HG02840 (cell line): Measurements from ENCODE around the gene YARS1.
"Not testable (repeated sequence)": the region's sequence is repeated elsewhere in the genome, so short reads cannot be mapped to it uniquely, and the experiment has no call there.

ENCODE experiments used
- ATAC-seq: cut with Tn5 transposase; IDR thresholded peaks from one replicate; pipeline ENCODE4 v1.9.1; 2021; ENCODE audit warnings: mild to moderate bottlenecking, moderate library complexity, moderate number of reproducible peaks; ENCODE audit not compliant: unreplicated experiment, low FRiP score

YARS1 gene

DNA sequence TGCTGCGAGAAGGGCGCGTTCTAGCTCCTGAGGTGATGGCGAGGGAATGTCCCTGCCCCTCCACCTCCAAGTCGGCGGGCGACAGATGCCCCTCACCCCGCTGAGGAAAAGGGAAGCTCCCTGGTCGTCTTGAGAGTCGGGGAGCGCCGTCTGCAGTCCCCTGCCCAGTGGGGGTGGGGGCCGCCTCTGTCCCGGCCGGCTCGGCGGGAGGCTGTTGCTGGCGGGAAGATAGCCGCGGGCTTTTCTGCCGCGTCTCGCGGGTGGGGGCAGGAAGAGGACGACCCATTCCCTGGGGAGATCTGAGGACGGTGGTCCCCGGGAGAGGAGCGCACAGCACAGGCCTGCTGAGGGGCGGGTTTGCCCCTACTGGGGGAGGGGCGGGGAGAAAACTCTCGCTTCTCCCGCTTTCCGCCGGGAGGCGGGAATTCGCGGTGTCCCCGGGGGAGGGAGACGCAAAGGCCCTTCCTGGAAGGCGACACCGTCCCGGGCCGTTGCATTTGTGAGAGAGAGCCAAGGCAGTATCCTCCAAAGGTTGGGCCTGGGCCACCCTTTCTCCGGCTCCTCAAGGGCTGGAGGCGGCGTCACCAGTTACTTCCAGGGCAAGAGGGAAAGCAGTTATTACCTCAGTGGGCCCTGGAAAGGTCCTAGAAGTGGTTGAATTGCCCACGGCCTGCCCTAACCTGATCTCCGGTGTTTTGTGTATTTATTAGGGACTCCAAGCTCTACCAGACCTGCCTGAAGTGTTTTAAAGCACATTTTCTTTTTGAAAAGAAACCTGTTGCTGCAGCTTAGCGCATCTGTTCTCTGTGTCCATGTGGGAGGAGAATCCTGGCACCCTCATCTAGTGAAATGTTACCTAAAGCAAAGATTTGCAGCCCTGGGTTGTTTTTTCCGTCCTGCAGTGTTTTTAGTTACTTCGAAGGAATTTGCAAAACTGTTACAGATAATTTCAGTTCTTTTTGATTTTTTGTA is 943 bp upstream of the YARS1 start:
- ATAC-seq = peak; percentile 16

DNA sequence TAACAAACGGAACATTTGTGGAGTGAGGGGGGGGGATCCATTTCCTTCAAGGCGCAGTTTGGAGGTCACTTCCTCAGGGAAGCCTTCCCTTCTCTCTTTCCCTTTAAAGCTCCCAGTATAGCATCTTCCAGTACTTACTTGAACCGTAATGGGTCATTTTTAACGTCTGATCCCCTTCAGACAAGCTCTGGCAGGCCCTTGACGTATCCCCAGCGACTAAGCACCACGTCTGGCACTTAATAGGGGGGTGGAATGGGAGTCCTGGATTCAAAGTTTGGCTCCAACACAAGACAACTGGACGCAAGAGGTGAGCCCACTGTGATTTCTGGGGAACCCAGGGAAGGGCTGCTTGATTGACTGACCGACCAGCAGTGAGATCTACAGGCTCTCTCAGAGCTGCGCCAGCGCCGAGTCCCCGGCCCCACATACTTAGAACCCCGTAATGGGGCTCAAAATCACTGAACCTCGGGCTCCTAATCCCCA is 441 bp downstream of the YARS1 start:
- no peak for ATAC-seq

DNA sequence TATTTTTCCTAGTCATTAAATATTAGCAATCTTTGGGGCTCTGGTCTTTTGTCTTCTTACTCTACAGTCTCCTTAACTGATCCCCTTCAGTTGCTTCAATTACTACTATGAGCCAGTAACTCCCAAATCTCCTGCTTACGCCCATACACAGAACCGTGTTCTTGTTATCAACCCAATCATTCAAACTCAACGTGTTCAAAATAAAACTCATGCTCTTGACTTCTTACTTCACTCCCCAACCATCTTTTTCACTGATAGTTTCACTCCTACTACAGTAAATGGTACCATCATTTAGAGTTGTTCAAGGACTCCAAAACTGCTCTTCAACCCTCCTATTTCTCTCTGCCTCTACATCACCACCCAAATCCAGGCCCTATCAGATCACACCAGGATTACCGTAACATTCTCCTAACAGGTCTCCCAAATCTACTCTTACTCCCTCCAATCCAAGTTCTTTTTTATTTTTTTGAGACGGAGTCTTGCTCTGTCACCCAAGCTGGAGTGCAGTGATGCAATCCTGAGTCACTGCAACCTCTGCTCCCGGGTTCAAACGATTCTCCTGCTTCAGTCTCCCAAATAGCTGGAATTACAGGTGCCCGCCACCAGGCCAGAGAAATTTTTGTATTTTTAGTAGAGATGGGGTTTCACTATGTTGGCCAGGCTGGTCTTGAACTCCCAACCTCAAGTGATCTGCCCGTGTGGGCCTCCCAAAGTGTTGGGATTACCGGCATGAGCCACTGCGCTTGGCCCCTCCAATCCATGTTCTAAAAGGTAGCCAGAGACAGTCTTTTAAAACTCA is 3.0 kb downstream of the YARS1 start:
- ATAC-seq = no peak

DNA sequence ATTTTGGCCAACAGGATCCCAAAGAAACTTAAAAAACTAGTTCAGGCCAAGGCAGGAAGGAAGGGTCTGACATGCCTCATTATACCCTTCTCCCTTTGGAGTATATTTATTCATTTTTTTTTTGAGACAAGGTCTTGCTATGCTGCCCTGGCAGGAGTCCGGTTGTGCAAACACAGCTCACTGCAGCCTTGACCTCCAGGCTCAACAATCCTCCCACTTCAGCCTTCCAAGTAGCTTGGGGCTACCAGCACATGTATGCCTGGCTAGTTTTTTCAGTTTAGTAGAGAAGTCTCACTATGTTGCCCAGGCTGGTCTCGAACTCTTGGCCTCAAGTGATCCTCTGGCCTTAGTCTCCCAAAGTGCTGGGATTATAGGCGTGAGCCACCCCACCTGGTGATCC is 5.2 kb downstream of the YARS1 start:
- ATAC-seq = no peak

DNA sequence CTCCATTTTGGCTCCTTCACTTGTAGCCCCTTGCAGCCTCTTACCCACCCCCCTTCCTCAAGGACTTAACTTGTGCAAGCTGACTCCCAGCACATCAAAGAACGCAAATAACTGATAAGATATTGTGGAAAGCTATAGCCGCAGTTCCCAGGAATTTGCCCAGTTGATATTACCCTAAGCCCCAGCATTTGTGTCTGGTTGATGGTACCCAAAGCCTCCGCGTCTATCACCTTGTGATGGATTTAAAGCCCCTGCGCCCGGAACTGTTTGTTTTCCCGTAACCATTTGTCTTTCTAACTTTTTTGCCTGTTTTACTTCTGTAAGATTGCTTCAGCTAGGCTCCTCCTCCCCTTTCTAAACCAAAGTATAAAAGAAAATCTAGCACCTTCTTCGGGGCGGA is 5.9 kb downstream of the YARS1 start:
- ATAC-seq = no peak

DNA sequence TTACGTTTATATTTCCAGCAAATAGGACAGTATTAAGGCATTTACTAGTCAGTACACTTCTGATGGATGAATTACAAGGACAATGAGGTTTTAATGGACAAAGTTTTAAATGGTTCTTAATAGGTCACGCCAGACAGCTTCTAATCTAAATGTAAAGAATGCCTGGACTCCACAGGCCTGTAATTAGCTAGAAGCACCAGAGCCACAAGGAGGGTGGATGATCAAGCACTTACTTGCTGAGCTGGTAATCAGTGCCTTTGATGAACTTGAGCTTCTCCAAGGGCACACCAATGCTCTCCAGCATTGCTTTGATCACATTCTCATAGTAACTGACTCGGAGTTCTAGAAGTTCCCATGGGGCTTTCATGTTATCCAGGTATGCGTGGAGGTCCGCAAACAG is 6.8 kb downstream of the YARS1 start:
- no peak for ATAC-seq

DNA sequence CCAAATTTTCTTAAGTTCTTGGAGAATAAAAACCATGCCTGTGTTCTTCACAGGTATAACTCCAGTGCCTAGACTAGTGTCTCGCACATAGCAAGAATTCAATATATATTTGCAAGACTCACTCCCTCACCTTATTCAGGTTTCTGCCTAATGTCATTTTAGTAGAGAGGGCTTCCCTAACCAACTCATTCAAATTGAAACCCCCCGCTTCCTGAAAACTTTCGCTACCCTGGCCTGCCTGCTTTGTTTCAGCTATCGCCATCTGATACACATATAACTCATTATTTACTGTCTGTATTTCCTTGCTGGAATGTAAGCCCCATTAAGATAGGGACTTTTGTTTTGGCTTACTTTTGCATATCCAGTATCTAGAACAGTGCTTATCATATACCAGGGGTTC is 8.6 kb downstream of the YARS1 start:
- no peak for ATAC-seq

- ATAC-seq = no peak
These were observed 10.1 kb downstream of the YARS1 start for GRCh38 chr1:32806910-32807523.

DNA sequence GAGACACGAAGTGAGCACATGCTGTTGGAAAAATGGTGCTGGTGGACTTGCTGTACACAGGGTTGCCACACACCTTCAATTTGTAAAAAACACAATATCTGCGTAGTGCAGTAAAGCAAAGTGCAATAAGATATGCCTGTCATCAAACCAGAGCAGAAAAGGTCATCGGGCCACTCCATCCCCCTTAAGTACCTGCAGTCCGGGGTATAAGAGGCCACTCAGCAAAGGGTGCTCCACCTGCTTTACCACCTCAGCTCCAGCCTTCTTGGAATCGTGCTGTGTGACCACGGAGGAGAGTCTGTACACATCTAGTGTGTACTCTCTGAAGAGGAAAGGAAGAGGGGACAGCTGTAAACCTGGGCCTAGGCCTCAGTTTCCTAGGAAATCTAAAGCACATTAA is 10.9 kb downstream of the YARS1 start:
- no peak for ATAC-seq

DNA sequence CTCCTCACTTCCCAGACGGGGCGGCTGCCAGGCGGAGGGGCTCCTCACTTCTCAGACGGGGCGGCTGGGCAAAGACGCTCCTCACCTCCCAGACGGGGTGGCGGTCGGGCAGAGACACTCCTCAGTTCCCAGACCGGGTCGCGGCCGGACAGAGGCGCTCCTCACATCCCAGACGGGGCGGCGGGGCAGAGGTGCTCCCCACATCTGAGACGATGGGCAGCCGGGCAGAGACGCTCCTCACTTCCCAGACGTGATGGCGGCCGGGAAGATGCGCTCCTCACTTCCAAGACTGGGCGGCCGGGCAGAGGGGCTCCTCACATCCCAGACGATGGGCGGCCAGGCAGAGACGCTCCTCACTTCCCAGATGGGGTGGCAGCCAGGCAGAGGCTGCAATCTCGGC is 12.7 kb downstream of the YARS1 start:
- not testable (repeated sequence) for ATAC-seq

- ATAC-seq = no peak
These were observed 16.0 kb downstream of the YARS1 start for GRCh38 chr1:32801096-32801715.

GRCh38 chr1:32798679-32799416 is 18.3 kb downstream of the YARS1 start:
- ATAC-seq = no peak

DNA sequence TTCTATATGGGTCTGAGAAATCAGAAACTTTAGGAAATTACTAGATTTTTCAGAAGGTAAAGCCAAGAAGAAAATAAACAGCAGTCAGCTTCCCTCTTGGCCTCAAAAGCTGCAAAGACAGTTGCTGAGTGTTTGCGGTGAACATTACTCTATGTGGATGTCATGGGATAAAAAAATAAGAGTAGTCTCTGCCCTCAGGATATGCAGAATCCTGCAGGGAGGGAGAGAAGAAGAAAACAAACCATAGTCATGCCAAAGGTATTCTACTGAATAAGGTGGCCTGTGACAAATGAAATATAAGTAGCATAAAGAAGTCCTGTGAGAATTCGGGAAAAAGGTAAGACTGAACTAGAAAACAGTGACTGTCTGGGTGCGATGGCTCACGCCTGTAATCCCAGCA is 19.0 kb downstream of the YARS1 start:
- no peak for ATAC-seq

- no peak for ATAC-seq
These were observed 19.7 kb downstream of the YARS1 start for GRCh38 chr1:32797456-32797855.

DNA sequence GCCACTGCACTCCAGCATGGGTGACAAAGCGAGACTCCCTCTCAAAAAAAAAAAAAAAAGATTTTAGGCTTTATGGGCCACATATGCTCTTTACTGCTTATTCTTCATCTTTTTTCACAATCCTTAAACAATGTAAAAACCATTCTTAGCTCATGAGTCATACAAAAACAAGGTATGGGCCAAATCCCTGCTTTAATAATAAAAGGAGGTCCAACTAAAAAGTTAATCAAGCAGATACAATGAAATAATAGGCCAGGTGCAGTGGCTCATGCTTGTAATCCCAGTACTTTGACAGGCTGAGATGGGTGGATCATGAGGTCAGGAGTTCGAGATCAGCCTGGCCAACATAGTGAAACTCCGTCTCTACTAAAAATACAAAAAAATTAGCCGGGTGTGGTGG is 21.4 kb downstream of the YARS1 start:
- ATAC-seq = not testable (repeated sequence)

GRCh38 chr1:32791881-32792280 is 25.3 kb downstream of the YARS1 start:
- no peak for ATAC-seq

DNA sequence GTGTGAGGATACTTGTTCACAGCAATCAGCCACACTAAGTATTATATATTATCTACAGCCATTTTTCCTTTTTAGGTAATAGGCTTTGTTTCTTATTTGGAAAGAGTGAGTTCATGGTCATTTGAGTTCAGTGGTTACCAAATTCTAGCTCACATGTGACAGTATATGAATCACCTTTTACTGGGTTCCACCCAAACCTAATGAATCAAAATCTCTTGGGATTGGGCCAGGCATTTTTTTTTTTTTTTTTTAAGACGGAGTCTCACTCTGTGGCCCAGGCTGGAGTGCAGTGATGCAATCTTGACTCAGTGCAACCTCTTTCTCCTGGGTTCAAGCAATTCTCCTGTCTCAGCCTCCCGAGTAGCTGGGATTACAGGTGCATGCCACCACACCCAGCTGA is 27.8 kb downstream of the YARS1 start:
- not testable (repeated sequence) for ATAC-seq

GRCh38 chr1:32786856-32787255 is 30.3 kb downstream of the YARS1 start:
- ATAC-seq = no peak

GRCh38 chr1:32784817-32785216 is 32.3 kb downstream of the YARS1 start:
- no peak for ATAC-seq

DNA sequence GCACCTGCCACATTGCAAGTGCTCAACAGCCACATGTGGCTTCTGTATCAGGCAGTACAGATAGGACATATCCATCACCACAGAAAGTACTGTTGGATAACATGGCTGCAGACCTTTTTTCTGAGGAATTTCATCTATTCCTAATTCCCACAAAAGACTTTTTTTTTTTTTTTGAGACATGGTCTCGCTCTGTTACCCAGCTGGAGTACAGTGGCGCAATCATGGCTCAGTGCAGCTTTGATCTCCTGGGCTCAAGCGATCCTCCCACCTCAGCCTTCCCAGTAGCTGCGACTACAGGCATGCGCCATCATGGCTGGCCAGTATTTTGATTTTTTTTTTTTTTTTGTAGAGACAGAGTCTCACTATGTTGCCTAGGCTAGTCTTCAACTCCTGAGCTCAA is 33.3 kb downstream of the YARS1 start:
- no peak for ATAC-seq
